HL-60/S4 treated with phorbol 12-myristate 13-acetate at 8.2 ng/mL for 4 days and 3 days (cell line): ENCODE results near the gene ITGB7.

ENCODE experiments used
- in situ Hi-C: fragments of 300-500 bp; cut with MboI; formaldehyde crosslinking; loops from 2 replicates; pipeline ENCODE4 v1.15.0; 2022; ENCODE audit warnings: low sequenced_read_pairs

The ITGB7 gene

DNA sequence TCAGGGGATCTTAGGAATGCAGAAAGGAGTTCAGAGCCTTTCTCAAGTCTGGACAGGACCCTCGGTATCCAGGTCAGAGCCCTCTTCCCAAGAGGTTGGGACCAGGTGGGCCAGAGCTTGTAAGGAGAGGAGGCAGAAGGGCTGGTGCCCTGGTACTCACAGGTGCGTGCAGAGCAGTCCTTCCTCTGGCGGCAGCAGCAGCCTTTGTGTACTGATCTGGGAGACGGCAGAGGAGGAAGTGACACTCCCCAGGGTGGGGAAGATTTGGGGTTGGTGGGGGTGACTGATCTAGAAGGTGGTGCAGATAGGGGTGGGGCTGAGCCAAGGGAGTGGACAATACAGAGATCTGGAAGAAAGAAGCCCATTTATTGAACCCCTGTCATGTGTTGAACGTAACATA lies at the start of gene ITGB7:
Gene ITGB7, minus strand, starts transcription at position 210 of the 400 bp plus-strand sequence. CDS start 6,808 bp downstream, outside the sequence.
- in situ Hi-C loops = no loop called here

DNA sequence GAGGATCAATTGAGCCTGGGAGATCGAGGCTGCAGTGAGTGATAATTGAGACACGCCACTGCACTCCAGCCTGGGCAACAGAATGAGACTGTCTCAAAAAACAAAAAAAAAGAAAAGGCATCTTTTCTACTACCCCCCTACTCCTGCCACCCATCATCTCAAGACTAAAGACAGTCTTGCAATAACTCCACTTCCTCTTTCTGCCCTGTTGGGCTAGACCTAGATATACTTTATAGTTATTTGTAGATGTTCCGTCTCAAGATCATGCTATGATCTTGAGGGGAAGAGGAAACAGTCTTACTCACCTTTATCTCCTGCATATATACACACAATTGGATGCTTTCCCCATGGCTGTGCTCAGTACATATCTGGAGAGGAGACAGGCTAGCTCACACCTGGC lies 48.9 kb upstream of the ITGB7 start:
- in situ Hi-C loops = no loop called here

GRCh38 chr12:53254816-53255545 lies 47.9 kb upstream of the ITGB7 start:
- in situ Hi-C loops = no loop called here

GRCh38 chr12:53253298-53253697 lies 46.2 kb upstream of the ITGB7 start:
- in situ Hi-C loops = no loop called here

DNA sequence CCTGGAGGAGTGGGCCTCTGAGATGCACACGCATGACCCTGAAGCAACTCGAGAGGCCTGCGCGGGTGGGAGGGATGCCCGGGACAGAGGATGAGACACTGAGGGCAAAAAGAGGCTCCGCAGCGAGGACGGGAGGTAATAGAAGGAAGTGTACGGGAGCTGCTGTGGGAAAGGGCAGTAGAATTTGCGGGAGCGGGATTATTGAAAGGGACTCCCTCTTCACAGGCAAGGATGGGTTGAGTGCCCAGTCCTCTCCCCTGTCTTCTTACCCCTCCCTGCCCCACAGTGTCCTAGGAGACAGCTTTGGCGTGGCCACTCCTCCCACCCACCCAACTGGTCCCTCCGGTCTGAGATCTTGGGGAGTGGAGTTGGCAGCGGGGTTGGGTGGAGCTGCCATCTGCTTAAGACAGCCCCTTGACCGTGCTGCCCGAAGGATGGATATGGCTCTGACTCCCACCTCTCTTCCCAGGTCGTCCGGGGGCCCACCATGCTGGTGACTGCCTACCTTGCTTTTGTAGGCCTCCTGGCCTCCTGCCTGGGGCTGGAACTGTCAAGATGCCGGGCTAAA lies 45.4 kb upstream of the ITGB7 start:
- in situ Hi-C loops = no loop called here

DNA sequence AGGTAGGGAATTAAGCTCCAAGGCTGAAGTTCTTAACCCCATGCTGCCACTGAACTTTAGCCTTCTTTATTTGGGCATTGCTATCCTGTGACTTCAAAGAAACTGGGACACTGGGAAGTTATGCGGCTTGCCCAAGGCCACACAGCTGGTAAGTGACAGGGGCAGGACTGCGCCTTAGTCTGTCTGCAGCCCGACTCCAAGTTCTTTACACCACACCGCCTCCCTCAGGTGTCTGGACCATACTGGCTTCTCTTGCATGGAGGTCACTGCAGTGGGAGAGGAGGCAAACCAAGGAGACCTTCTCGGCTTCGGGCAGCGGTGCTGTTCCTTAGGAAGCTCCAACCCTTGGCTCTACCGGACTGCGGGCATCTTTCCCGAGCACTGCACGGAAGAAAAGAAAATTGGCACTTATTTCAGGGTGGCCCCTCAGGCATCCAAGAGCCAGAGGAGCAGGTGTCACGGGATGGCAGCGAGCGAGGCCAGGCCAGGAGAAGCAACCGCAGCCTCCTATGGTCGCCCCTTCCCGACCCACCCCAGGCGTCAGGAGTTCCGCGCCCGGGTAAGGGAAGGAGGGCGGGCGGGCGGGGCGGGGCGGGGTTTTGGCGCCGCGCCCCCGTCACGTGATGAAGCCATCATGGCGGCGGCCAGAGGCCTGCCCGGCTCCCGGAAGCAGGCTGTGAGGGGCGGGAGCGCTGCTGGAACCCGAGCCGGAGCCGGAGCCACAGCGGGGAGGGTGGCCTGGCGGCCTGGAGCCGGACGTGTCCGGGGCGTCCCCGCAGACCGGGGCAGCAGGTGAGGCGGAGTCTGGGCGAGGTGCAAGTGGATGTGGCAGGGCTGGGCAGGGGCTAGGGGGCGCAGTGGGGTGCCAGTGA lies 44.7 kb upstream of the ITGB7 start:
- in situ Hi-C loops = no loop called here

- in situ Hi-C loops = no loop called here
Measured at GRCh38 chr12:53245286-53245685, 38.2 kb upstream of the ITGB7 start.

DNA sequence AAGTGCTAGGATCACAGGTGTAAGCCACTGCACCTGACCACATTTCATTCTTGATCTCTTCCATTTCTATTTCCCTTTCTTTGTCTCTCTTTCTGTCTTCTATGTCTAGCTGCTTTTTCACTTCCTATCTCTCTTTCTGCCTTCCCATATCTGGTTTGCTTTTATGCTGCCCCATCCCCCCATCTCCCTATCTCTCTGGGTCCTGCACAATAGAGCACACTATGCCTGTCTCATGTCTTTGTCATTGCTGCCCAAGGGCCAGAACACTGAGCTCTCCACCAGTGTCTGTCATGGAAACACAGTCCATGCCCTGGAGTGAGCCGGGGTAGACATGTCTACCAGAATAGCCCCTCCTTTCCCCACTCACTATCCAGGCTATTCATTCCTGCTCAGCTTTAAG lies 37.3 kb upstream of the ITGB7 start:
- in situ Hi-C loops = no loop called here

GRCh38 chr12:53241623-53242412 lies 34.8 kb upstream of the ITGB7 start:
- in situ Hi-C loops = no loop called here

- in situ Hi-C loops = no loop called here
Measured at GRCh38 chr12:53239643-53240258, 32.7 kb upstream of the ITGB7 start.

GRCh38 chr12:53236443-53237111 lies 29.5 kb upstream of the ITGB7 start:
- in situ Hi-C loops = no loop called here

DNA sequence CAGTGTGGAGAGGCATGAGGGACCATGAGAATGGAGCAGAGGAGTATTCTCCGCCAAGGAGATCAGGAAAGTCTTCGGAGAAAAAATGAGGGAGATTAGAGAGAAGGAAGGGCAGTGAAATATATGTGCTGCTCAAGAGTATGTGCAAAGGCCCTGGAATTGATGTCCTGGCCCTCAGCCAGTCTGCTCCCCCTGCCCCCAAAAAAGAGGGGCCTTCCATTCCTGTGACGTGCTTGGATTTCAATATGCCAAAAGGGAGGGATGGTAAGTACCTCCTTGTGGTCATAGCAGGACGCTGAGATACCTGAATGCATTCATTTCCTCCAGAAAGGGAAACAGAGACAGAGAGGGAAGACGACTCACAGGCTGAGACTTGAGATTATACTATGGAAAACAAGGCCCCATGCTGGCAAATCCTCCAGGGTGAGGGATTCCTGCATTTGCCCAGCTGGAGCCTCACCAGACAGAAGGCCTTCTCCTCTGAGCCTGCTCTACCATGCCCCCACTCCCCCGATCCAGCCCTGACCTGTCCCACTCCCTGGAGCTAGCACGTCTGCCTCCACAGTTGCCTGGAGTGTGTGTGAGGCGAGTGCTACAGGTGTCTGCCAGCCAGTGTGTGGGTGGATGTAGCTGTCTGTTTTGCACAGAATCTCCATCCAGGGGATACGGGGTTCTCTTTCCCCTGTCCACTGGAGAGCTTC lies 28.8 kb upstream of the ITGB7 start:
- in situ Hi-C loops = no loop called here

- in situ Hi-C loops = no loop called here
Measured at GRCh38 chr12:53235164-53235563, 28.1 kb upstream of the ITGB7 start.

- in situ Hi-C loops = no loop called here
Measured at GRCh38 chr12:53234271-53234914, 27.3 kb upstream of the ITGB7 start.

GRCh38 chr12:53233671-53234121 lies 26.6 kb upstream of the ITGB7 start:
- in situ Hi-C loops = no loop called here

DNA sequence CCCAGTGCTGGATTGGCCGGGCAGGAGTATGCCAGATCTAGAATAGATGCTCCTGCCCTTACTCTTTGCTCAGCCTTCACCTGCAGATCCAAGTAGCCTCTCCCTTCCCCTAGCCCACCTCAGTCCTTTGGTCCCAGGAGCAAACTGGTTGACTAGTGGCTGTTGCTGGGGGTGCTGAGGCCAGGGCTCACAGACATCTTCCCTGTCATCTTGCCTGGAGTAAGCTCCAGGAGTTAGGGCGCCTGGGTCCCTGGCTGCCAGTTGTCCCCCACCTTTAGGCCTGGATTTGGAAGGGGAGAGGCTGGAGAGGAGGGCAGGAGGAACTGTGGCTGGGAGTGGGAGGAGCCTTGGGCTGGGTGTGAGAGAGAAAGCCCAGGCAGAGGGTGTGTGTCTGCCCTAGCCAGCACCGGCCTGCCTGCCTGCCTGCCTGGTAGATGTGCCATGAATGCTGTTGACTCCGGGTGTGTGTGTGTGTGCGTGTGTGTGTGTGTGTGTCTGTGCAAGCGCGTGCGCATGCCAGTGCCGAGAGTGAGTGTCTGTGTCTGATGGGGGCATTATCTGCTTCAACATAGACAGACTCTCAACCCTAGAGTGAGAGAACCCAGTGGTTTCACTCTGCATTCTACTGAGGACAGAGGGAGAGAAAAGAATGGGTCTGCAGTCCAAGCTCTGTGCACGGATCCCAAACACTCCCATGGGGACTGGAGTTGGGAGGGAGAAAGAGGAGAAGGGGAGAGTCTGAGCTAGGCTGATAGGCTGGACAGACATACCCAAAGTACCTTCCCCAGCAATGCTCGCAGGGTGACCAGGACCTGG lies 25.8 kb upstream of the ITGB7 start:
- in situ Hi-C loops = no loop called here

GRCh38 chr12:53231921-53232645 lies 25.0 kb upstream of the ITGB7 start, which contains the start of gene RARG:
Gene RARG (minus strand): TSS chr12:53232209. CDS start chr12:53227545, 4,664 bp downstream.
- in situ Hi-C loops = no loop called here

DNA sequence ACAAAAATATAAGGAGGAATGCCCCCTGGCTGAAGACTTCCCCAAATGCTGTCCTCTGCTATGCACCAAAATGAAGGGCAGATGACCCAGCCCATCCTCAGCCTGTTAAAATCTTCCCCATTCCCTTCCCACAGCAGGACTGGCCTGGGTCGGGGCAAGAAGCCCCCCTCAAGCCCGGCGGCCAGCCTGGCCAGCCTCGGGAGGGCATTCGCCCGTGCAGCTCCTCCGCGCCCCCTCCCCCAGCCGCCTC lies 24.5 kb upstream of the ITGB7 start:
- in situ Hi-C loops = no loop called here
